Peyer's patch (tissue), 4 donors: ENCODE data around the gene MMAB. TPM values are rescaled to one million over a fixed set of nuclear protein-coding genes. Genes with fewer than 3 reads are reported as not detected.

Experiments used
- DNase-seq, 3 donors: peaks; one replicate each; pipeline ENCODE4 v3.0.0-alpha.2; 2017 to 2019
- H3K27ac ChIP-seq, 4 donors: fragments of 200-600 bp; sonication (generic); one replicate each; pipeline ENCODE4 v1.5.1; 2016 to 2019
- H3K27me3 ChIP-seq, 2 donors: fragments of 200-600 bp; sonication (generic); one replicate each; pipeline ENCODE4 v1.5.1; 2019
- H3K36me3 ChIP-seq, 3 donors: fragments of 200-600 bp; sonication (generic); one replicate each; pipeline ENCODE4 v1.5.1; 2016 to 2019
- H3K4me1 ChIP-seq, 4 donors: fragments of 200-600 bp; sonication (generic); one replicate each; pipeline ENCODE4 v1.5.1; 2016 to 2019
- H3K4me3 ChIP-seq, 4 donors: fragments of 200-600 bp; sonication (generic); 1 replicate in 3 of 4; 2 replicates in 1 of 4; pipeline ENCODE4 v1.5.1; 2016 to 2019; ENCODE audit warnings: mild to moderate bottlenecking in 1 of 4
- H3K9me3 ChIP-seq, 4 donors: fragments of 200-600 bp; sonication (generic); one replicate each; pipeline ENCODE4 v1.5.1; 2016 to 2019; ENCODE audit warnings: mild to moderate bottlenecking in 1 of 4
- POLR2A ChIP-seq, 2 donors: fragments of 450-650 bp; IDR thresholded peaks; one replicate each; pipeline ENCODE4 v1.5.1; 2017; ENCODE audit warnings: antibody characterized with exemption in 2 of 2, mild to moderate bottlenecking in 2 of 2, moderate library complexity in 2 of 2
- total RNA-seq, 4 donors: library from RNA; depleted of rRNA; stranded (reverse); fragments of >200 nt; gene quantifications; one replicate each; pipeline ENCODE4 v1.1.0, GENCODE V29; 2016
- TF ChIP-seq, protein P1 (sequence below), 6 experiments: fragments of 450-650 bp in 4 of 6; fragments of 200-600 bp in 2 of 6; sonication (generic) in 1 of 6; IDR thresholded peaks; one replicate each; pipeline ENCODE4 v1.5.1; 2017 to 2019; ENCODE audit warnings: antibody characterized with exemption in 6 of 6, mild to moderate bottlenecking in 3 of 6, moderate library complexity in 1 of 6

Gene MMAB
- total RNA-seq, 4 donors from 2014 or later: 30.8 to 41.4 (median 32.1) TPM

DNA sequence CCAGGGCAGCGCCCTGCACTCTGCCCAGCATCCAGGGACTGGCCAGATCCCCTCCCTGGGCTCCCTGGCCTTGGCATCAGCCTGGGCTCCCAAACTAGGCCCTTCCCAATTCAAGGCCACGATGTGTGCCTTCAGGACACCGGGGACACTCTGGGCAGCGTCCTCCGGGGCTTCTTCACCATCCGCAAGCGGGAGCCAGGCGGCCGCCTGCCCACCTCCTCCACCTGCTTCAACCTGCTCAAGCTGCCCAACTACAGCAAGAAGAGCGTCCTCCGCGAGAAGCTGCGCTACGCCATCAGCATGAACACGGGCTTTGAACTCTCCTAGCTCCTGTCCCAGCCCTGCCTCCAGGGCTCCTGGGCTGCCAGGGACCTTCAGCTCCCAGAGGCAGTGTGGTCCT, 38.8 kb downstream of the MMAB start:
- DNase-seq: no peak
- peaks cover 0 to 58% (median 0%) of the 10 kb centered on the region in 3 donors for H3K36me3 ChIP-seq
- H3K27me3 ChIP-seq: no peaks in the 10 kb centered on the region
- no peaks in the 10 kb centered on the region for H3K9me3 ChIP-seq
- H3K4me3 ChIP-seq: no peak overlapping the region
- no peak for TF ChIP-seq POLR2A (IDR thresholded peaks at IDR 0.05)
- TF ChIP-seq, protein P1, sequence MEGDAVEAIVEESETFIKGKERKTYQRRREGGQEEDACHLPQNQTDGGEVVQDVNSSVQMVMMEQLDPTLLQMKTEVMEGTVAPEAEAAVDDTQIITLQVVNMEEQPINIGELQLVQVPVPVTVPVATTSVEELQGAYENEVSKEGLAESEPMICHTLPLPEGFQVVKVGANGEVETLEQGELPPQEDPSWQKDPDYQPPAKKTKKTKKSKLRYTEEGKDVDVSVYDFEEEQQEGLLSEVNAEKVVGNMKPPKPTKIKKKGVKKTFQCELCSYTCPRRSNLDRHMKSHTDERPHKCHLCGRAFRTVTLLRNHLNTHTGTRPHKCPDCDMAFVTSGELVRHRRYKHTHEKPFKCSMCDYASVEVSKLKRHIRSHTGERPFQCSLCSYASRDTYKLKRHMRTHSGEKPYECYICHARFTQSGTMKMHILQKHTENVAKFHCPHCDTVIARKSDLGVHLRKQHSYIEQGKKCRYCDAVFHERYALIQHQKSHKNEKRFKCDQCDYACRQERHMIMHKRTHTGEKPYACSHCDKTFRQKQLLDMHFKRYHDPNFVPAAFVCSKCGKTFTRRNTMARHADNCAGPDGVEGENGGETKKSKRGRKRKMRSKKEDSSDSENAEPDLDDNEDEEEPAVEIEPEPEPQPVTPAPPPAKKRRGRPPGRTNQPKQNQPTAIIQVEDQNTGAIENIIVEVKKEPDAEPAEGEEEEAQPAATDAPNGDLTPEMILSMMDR (IDR thresholded peaks at IDR 0.05): no peak
- no peaks in the 10 kb centered on the region for H3K4me1 ChIP-seq
- no peak overlapping the region for H3K27ac ChIP-seq

DNA sequence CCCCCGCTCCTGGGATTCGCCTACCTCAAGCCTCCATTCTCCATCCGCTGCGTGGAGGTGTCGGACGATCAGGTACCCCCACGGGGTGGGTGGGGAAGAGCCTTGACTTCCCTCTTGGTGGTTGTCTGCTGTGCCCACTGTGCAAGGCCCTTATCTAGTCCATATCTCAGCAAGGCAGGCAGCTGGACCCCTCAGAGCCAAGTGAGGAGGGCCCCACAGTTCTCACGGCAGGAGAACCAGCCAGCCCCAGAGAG, 39.9 kb downstream of the MMAB start:
- TF ChIP-seq POLR2A (IDR thresholded peaks at IDR 0.05): no peak
- TF ChIP-seq, protein P1 (IDR thresholded peaks at IDR 0.05): no peak
- no peaks in the 10 kb centered on the region for H3K27me3 ChIP-seq
- no peaks in the 10 kb centered on the region for H3K9me3 ChIP-seq
- H3K4me1 ChIP-seq: no peaks in the 10 kb centered on the region
- no peak overlapping the region for H3K27ac ChIP-seq
- no peak overlapping the region for H3K4me3 ChIP-seq
- H3K36me3 ChIP-seq: peaks cover 0 to 60% (median 0%) of the 10 kb centered on the region in 3 donors
- no peak for DNase-seq

DNA sequence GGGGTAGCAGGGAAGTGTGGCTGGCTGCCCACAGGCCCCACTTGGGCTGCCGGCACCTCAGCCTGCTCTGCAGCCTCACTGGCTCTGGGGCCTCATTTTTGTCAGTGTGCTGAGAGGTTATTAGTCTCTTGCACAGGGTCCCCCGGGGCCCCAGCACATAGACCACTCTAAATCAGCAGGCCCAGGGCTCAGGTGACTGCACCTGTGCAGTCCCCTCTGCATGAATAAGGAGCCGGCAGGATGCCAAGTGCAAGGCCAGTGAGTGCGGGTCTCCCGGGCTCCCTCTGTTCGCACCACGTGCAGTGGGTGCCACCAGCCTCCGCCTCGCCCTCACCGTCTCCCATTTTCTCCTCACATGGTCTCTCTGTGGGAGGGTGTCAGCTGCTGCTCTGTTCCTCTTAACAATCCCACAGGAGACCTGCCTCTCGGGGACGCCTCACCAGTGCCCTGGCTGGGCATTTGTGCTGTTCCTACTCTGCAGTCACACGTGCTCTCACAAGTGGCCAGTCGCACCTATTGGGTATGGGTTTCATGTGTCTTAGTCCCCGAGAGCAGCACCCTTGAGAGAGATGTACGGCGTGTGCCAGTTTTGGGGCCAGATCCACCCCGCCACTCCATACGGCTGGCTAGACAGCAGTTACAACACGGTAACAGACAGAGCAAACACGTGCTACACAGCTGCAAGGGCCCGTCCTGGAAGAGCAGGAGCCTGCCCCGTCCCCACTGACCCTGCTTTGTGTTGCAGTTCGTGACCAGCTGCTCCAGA, 40.4 kb downstream of the MMAB start:
- no peak for DNase-seq
- peaks cover 0 to 65% (median 0%) of the 10 kb centered on the region in 3 donors for H3K36me3 ChIP-seq

DNA sequence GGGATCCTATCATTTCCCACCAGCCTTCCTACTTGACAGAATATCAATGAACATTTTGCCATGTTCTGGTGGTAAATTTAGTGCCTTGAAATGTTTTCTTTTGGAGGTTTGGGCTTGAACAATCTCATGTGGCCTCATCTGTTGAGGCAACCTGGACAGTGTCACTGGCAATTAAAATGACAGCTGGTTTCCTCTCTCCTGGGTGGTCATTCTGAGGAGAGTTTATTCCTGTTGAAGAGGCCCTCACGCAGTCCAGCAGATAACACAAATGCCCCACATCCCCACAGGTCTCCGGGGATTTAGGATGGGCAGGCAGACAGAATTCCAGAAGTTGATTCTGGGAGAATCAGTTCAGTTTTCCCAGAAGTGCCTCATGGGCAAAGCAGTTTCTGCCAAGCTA, 41.9 kb downstream of the MMAB start:
- no peak overlapping the region for H3K27ac ChIP-seq
- TF ChIP-seq, protein P1 (IDR thresholded peaks at IDR 0.05): no peak
- TF ChIP-seq POLR2A (IDR thresholded peaks at IDR 0.05): no peak
- no peaks in the 10 kb centered on the region for H3K4me1 ChIP-seq
- DNase-seq: no peak
- H3K9me3 ChIP-seq: no peaks in the 10 kb centered on the region
- H3K4me3 ChIP-seq: no peak overlapping the region
- no peaks in the 10 kb centered on the region for H3K27me3 ChIP-seq
- peaks cover 0 to 78% (median 0%) of the 10 kb centered on the region in 3 donors for H3K36me3 ChIP-seq

More for the DNA sequence above, 40.4 kb downstream of the MMAB start:
- Histone ChIP-seq H3K27me3 (no peaks in the 10 kb centered on the region), H3K4me3 (no peak overlapping the region), H3K9me3 (no peaks in the 10 kb centered on the region), H3K4me1 (no peaks in the 10 kb centered on the region), H3K27ac (no peak overlapping the region)
- TF ChIP-seq, protein P1 (IDR thresholded peaks at IDR 0.05): no peak
- no peak for TF ChIP-seq POLR2A (IDR thresholded peaks at IDR 0.05)

DNA sequence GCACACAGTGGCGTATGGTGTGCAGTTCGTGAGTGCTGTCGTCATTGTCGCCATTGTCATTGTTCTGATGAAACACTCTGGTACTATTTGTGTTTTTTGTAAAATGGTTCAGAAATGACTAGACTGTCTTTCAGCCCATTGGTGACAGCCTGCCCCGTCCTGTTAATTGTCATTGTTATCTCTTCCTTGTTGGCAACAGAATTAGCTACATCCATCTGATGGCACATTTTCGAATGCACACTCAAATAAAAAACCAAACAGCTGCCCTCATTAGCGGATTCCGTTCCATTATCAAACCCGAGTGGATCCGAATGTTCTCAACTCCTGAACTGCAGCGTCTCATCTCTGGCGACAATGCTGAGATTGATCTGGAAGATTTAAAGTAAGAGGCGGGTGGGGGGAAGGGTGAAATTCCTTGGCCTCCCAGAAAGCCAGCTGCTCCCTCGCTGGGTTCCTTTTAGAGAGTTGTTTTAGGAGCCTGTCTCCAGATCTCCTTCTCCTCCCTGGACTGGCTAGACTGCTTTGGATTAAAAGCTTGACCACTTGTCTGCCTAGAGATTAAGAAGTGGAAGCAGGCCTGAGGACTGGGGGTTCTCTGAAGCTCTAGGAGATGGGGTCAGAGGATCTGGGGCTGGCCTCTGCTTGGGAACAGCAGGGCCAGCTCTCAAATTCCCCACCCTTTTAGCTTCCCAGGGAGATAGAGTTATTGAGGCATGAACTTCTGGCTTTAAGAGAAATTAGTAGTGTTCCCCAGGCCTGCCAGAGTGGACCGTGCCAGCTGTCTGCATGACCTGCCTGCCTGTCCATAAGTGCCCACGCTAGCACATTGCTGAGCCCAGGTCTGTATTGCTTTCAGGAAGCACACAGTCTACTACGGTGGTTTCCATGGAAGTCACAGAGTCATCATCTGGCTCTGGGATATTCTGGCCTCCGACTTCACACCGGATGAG, 43.3 kb downstream of the MMAB start:
- peak in 1 of 3 donors; percentile 4 for DNase-seq
- H3K36me3 ChIP-seq: peaks cover 0 to 84% (median 0%) of the 10 kb centered on the region in 3 donors

More for the DNA sequence above, 43.3 kb downstream of the MMAB start:
- Histone ChIP-seq H3K27me3 (no peaks in the 10 kb centered on the region), H3K4me3 (no peak overlapping the region), H3K9me3 (no peaks in the 10 kb centered on the region), H3K4me1 (no peaks in the 10 kb centered on the region), H3K27ac (no peak overlapping the region)
- TF ChIP-seq POLR2A (IDR thresholded peaks at IDR 0.05): no peak
- TF ChIP-seq, protein P1 (IDR thresholded peaks at IDR 0.05): no peak
